Astrocyte of the hippocampus (primary cell): ENCODE results near the gene SLC4A9.
"Not testable (repeated sequence)": the region's sequence is repeated elsewhere in the genome, so short reads cannot be mapped to it uniquely, and the experiment has no call there.

Source experiments
- DNase-seq: peaks from one replicate; pipeline ENCODE4 v3.0.0; 2011; ENCODE audit warnings: low read depth, low spot score

SLC4A9 gene

DNA sequence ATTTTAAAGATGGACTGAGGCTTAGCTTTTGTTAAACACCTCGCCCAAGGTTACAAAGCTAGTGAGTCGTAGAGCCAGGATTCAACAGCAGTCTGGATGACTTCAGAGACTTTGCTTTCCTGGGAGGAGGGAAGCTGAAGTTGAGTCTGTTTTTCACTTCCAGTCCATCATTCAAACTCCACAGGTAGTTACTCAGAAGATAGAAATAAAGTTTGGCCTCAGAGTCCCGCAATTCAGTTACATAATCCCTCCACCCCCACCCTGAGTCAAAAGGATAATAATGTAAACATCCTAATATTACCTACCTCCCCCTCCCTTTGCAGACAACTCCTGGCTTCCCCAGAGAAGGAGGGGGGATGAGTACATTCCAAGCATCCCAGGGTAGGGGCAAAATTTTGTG is 21.7 kb upstream of the SLC4A9 start:
- DNase-seq: peak; percentile 20

DNA sequence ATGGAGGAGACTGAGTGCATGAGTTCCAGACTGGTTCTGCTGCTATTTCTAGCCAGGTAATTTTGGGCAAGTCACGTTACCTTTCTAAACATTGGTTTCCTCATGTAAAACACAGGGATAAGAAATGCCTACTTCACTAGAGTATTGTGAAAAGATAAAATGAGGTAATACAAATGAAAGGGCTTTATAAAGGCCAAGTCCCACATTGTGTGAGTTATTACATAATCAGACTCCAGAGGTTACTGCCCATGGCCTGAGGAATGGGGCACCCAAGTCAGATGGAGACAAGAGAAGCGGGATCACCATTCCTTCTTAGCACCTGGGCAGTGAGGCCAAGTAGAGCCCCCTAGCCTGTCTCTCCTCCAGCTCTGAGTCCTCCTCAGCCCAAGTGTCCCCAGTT is 21.1 kb upstream of the SLC4A9 start:
- DNase-seq: no peak

DNA sequence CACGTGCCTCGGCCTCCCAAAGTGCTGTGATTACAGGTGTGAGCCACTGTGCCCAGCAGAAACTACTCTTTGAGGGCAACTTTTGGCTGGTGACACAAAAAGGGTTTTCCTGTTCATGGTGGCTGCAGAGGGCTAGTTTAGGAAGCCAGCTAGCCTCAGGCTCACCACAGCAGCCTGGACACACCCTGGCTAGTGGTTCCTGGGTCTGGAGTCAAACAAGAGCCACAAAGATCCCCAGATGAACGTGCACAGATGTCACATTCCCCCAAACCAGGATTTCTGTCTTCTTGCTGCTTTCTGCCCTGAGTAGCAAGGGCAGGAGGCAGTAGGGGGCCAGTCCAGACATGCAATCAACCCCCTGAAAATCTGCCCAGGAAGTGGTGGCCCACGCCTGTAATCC is 20.4 kb upstream of the SLC4A9 start:
- DNase-seq: no peak

DNA sequence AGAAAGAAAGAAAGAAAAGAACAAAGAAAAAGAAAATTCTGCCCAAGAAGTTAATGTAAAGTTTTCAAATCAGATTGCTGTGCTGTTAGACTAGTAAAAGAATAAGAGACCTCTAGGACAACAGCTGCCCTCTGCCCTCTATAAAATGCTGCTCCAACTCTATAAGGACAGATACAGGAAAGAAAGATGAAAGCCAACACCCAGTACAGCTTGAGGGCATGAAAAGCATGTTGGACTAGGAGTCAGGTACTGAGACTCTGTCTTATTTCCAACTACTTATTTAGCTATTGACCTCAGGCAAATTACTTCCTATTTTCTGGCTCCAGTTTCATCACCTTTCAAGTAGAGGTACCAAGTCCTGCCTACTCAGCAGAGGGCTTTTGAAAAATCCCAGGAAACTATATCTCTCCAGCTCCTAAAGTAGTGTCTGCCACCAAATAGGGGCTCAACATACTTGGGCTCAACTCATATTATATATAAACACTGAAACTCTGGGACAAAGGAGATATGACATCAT is 19.3 kb upstream of the SLC4A9 start:
- no peak for DNase-seq

DNA sequence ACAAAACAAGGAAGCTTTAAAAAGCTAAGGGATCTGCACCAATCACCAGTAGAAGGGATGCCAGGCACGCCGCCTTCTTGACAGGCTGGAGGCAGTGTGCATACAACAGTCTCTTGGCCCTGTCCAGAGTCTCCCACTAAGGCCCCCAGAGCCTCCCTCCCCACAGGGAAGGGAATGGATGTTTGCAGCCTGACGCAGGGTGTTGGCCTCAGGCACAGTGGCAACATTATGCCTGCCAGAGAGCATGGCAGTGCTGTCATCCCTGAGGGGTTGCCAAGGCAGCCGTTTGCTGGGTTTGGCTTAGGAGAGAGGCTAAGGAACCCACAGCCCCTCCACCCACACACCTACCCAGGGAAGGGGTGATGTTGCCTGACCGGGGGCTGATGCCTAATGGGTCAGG is 18.4 kb upstream of the SLC4A9 start:
- DNase-seq: peak; percentile 73

DNA sequence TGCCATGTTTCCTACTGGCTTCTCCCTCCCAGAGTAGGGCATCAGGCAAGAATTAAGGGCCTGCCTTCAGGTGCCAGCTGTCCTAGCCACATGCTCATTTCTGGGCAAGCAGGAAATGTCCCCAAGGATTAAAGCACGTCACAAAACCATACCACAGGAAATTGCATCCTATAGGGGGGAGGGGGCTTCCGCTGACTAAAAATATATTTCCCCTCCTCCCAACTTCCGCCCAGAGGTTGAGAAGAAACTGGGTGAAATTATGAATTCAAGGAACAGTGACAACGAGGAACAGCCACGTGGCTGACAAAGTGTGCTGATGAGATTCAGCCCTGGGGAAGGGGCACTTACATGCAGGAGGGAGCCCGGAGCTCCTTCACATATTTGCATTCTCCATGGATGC is 17.7 kb upstream of the SLC4A9 start:
- no peak for DNase-seq

DNA sequence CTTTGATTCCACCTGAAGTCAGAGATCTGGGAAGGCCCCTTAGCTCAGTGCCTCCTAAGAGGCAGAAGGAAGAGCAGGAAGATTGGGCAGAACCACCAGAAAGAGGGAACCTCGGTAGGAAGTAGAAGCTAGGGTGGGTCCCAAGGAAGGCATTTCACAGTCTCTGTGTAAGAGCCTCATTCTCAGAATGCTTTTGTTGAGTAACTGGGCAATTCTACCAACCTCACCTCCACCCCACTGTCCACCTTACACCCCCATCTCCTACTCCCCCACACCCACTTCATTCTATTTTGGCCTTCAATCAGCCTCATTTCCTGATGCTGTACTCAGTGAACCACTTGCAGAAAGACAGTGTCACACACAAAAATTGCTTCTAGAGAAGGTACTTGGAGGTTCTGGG is 17.1 kb upstream of the SLC4A9 start:
- no peak for DNase-seq

DNA sequence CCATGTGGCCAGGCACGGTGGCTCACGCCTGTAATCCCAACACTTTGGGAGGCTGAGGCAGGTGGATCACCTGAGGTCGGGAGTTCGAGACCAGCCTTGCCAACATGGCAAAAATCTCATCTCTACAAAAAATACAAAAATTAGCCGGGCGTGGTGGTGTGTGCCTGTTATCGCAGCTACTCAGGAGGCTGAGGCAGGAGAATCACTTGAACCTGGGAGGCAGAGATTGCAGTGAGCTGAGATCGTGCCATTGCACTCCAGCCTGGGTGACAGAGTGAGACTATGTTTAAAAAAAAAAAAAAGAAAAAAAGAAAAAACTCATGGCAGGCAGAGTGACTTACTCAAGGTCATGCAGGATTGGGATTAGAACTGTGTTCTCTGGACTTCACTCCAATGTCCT is 16.1 kb upstream of the SLC4A9 start:
- DNase-seq: not testable (repeated sequence)

DNA sequence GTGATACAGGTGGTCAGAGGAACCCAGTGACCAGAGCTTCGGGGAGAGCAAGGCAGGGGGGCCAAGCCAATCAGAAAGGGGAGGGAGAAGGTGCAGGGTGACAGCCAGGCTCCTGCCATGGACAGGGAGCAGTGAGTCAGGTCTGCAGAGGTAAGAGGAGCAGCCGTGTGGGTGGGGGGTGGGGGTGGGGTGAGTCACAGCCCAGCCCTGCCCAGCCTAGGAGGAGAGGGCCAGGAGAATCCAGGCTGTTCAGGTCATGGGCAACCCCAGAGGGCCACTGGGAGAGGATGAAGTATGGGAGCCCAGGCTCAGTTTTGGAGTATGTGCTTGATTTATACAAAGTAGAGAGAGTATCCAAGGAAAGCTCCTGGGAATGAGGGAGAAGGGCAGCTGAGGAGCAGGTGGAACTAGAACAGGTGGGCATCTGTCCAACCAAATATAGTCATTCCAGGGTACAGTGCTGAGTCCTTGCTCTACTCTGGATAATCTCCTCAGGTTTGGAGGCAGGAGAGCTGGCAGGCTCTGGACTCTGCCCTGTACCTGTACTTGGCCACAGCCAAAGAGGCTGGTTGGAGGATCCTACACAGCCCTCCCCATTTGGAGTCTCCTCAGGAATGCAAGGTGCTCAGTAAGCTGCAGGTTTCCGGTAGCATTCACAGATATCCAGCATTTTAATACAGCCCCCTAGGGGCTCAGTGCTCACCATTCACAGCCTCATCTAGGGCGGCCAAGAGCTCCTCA is 15.1 kb upstream of the SLC4A9 start:
- peak; percentile 68 for DNase-seq

DNA sequence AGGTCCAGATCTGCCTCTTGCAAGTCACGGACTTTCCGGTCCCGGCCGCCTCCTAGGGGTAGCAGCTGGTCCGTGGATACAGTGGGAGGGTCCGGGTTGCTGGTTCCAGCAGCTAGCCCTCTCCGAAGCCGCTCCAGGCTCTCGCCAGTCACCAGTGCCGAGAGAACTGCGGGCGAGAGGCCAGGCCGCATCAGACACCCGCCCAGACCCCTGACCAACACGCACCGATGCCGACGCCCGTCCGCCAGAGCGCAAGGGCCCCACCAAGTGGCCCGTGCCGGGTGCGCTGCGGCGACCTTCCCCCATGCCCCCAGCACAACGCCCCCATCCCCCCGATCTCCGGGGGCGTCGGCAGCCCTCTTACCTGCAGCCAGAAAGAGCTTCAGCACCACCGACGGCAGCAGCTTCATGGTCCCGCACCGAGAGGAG is 14.1 kb upstream of the SLC4A9 start:
- DNase-seq: peak; percentile 89

DNA sequence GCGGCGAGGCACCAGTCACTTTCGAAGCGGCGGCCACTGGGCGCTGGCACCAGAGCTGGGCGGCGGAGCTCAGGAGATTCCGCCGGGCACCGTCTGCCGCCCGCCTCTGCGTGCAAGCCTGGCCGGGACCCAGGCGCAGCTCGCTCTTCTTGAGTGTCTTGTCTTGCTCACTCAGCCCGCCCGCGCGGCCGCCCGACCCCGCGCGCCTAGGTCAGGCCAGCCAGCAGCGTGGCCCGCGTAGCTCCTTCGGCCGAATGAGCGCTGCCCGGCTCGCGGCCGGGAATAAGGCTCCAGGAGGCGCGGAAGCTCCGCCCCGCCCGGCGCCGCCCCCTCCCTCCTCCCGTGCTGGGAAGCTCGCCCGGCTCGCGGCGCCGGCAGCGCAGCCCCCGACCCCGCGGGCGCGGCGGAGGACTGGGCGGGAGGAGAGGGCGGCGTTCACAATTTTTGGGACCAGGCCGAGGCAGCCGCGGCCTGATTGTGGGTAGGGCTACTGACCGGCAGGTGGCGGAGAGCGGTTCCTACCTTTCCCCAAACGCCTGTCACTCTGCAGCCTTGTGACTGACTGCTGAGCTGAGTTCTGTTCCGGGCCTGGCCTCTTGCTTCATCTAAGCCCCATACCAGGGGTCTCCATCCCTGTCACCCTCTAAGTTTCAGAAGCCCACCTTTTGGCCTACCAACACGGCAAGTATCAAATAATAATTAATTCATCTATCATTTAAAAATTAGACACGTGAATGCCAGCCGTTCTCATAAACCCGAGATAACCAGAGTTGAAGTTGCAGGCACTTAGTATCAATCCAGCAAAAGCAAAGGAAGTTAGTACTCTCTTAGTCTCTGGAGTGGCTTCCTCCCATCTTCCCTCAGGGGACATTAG is 13.4 kb upstream of the SLC4A9 start, which contains the start of gene HBEGF:
Gene HBEGF, minus strand, starts transcription at position 256 of the 874 bp plus-strand sequence. CDS start 275 bp downstream, outside the sequence.
- DNase-seq: peak; percentile 91

DNA sequence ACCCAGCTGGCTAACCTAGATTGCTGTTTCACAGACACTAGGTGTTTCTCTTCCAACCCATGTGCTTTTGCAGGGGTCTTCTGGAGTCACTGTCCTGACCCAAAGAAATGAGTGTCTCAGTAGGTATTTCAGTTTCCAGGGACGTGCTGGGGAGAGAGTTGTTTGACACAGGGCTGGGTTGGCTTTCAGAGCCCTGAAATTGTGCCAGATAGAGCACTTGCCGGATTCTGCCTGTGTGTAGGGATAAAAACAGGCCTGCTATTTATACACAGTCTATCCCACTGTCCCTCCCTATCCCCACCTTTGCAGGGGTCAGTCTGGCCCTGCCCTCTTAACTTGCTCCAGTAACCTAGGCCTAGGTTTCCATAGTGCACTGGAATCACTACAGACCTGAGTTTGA is 12.6 kb upstream of the SLC4A9 start:
- DNase-seq: no peak

DNA sequence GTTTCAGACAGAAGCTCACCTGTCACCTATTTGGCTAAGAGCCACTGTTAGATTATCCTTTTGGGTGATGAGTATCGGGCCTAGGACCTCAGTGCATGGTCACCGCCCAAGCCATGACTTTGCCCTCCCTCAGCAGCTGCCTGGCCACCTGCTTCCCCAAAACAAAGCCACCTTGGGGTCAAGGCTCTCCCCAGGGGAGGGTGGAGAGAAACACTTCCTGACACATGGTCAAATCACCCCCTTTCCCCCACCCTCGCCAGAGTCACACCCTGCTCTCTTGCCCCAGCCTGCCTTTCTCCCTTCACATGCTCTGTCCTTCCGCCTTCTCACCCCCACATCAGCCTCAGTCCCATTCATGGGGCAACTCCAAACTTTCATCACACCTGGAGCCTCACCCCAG is 11.9 kb upstream of the SLC4A9 start:
- DNase-seq: no peak

DNA sequence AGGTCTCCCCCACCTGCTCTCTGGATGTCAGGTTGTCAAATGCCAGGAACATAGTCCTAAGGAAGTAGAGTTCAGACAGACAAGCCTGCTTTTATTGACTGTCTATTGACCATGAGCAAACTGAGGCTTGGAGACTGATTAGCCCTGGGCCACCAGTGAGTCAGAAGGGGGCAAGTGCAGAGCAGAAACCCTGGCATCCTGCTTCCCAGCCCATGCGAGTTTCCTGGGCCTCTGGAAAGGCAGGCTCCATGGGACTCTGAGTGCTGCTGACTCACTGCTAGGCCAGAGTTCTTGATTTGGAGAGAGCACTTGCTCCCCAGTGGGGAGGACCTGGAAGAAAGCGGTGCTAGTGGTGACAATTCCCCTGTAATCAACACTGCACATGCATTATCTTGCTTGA is 10.8 kb upstream of the SLC4A9 start:
- DNase-seq: no peak

DNA sequence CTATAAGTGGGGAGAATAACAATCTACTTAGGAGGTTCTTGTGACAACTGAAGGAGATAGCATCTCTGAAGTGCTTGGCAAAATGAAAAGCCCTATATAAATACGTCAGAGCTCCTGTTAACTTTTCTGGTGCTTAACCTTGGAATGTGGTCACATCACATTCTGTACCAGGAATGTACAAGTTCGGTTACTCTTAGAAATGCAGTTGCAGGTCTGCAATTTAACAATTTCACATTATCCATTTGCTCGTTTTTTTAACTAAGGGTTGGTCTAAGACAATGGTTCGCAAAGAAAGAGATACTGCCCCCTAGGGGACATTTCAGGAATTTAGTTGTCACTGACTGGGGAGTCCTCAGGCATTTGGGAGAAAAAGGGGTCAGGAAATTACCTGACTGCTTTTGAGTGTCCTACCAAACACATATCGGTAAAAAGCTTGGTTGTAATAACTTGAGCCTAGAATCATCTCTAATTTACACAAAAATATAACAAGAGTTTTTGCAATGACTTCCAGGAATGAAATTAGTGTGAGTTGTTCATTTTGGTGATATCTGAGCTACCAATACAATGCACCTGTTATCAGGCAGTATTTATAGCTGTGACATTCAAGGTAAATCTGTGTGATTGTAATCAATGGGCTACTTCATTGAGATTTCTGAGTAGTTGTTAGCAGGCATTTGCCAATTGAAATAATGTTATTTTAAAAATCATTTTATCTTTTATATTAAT is 8.2 kb upstream of the SLC4A9 start:
- DNase-seq: peak; percentile 85

DNA sequence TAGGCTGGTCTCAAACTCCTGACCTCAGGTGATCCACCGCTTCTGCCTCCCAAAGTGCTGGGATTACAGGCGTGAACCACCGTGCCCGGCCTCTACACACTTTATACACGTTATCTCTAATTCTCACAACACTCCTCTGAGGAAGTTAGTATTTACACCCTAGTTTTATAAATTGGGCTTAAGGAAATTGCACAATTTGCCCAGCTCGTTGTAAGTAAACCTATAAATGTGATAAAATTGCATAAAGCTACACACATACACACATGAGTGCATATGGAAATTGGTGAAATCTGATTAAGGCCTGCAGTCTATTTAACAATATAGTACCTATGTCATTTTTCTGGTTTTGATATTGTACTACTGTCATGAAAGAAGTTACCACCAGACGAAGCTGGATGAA is 4.4 kb upstream of the SLC4A9 start:
- DNase-seq: no peak

DNA sequence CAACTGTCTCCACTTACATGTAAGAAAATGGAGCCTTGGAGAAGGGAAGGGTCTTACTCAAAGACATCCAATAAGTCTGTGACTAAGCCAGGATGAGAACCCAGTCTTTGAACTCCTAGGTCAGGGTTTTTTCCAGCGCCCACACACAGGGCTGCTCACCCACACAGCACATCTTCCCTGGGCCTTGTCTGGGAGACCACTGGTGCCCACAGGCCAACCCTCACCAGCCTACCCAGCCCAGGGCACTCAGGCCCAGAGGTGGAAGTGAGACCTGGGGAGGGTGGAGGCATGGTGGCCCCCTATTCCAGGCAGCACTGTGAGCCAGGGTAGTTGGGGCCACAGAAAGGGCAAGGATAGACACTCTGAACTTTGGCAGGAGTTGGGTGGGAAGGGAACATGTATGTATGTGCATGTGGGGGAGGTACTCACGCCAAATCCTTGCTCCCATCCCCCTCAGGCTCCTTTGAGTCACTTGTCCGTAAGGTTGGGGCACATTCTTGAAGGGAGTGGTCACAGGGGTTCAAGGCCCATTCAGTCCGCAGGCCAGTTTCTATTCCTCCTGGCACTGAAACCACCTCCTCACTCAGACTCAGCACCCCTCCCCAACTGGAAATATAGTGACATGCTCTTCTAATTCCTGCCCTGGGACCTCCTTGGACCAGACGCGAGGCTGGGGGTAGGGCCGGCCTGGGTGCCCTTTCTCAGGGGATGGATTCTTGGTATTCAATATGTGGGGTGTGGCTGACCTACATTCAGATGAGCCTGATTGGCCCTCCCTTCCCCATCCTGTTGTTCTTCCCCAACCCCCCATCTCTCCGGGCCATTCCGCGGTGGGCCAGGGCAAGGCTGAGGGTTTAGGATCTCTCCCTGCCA is 2.9 kb upstream of the SLC4A9 start:
- DNase-seq: no peak

DNA sequence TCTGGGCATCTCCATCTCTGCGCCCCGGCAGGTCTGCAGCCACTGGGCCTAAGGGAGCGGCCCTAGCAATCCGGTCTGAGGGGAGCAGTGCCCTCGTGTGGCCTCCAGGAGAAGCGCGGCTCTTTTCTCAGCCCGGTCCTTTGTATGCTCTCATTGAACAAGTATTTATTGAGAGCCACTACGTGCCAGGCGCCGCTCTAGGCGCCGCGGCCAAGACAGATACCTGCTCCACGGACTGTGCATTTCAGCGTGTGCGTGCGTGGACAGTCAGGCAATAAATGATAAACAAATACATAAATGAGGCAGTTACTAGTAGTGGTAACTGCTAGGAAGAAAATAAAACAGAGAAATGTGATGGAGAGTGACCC is 2.3 kb upstream of the SLC4A9 start:
- peak; percentile 95 for DNase-seq

DNA sequence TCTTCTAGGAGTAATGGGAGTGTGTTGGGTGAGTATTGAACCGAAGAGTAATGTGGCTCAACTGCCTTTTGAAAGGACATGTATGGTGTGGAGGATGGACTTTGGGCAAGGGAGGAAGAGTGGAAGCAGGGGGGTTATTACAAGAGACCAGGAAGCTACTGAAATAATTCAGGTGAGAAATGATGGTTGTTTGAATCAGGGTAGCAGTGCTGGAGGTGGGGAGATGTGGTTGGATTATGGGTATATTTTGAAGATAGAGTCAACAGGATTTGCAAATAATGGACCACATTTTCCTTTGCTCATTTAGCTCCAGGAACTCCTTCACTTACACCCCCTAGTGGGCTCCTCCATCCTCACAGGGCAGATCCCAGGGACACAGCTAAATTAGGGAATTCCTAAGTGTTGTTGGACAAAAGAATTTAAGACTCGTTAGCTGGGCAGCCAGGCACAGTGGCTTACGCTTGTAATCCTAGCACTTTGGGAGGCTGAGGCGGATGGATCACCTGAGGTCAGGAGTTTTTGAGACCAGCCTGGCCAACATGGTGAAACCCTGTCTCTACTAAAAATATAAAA is 1.2 kb upstream of the SLC4A9 start:
- DNase-seq: peak; percentile 64

DNA sequence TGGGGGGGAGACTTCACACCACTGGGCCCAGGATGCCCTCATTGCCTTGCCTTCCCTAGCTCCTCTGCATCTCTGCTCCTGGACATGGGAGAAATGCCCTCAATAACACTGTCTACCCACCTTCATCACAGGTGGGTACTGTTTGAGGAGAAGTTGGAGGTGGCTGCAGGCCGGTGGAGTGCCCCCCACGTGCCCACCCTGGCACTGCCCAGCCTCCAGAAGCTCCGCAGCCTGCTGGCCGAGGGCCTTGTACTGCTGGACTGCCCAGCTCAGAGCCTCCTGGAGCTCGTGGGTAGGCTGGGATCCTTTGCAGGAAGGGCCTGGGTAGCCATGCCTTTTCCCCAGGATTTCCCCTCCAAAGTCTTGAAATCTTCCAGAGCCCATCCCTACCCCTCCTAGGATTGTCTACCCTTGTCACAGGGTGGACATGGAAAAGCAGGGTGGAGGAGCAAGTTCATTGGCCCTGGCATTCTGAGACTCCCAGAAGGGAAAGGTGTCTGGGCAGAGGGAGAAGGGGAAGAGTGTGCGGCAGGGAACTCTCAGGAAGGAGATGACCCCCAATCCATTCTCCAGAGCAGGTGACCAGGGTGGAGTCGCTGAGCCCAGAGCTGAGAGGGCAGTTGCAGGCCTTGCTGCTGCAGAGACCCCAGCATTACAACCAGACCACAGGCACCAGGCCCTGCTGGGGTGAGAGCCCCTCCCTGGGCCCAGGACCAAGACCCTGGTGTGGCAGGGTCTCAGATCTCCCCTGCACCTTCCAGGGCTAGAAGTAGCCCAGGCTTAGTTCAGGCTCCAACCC is 886 bp downstream of the SLC4A9 start:
- no peak for DNase-seq
